GM12891 (cell line): ENCODE data around the gene EIF4G3.

Experiments
- PAX5 ChIP-seq: IDR thresholded peaks from 2 replicates; pipeline ENCODE4 v1.6.1; 2011; ENCODE audit warnings: low read length, moderate library complexity, mild to moderate bottlenecking; ENCODE audit not compliant: insufficient read depth, severe bottlenecking
- POLR2A ChIP-seq: IDR thresholded peaks from 2 replicates; pipeline ENCODE4 v1.6.1; 2011; ENCODE audit warnings: low read depth, low read length, control low read depth
- POLR2AphosphoS5 ChIP-seq: IDR thresholded peaks from 2 replicates; pipeline ENCODE4 v1.6.1; 2011; ENCODE audit warnings: low read depth, low read length, control low read depth
- POU2F2 ChIP-seq: IDR thresholded peaks from 2 replicates; pipeline ENCODE4 v1.6.1; 2011; ENCODE audit warnings: low read depth, mild to moderate bottlenecking, control low read depth, low read length, moderate library complexity
- SPI1 ChIP-seq: IDR thresholded peaks from 2 replicates; pipeline ENCODE4 v1.6.1; 2011; ENCODE audit warnings: low read depth, low read length, control low read depth
- TAF1 ChIP-seq: IDR thresholded peaks from 2 replicates; pipeline ENCODE4 v1.6.1; 2011; ENCODE audit warnings: low read depth, low read length, control low read depth

GRCh38 chr1:20900056-20900455 is 276.6 kb downstream of the EIF4G3 start:
- TF ChIP-seq POU2F2 (no peak), POLR2A (no peak), POLR2AphosphoS5 (no peak), TAF1 (no peak), SPI1 (no peak), PAX5 (no peak)
